Endothelial cell (in vitro differentiated cells): Measurements from ENCODE around the gene TP53RK. TPM values are rescaled to one million over a fixed set of nuclear protein-coding genes. Genes with fewer than 3 reads are reported as not detected.

ENCODE experiments used
- DNase-seq: peaks from one replicate; pipeline ENCODE4 v3.0.0; 2021; ENCODE audit warnings: low spot score
- H3K27ac Mint-ChIP-seq: one replicate; pipeline ENCODE4 v1.8.0; 2021; ENCODE audit warnings: mixed read lengths, inconsistent platforms; ENCODE audit not compliant: unreplicated experiment
- H3K27me3 Mint-ChIP-seq: one replicate; pipeline ENCODE4 v1.8.0; 2021; ENCODE audit warnings: mild to moderate bottlenecking, moderate library complexity, mixed read lengths, inconsistent platforms; ENCODE audit not compliant: unreplicated experiment
- H3K36me3 Mint-ChIP-seq: one replicate; pipeline ENCODE4 v1.8.0; 2021; ENCODE audit warnings: mild to moderate bottlenecking, low read depth, mixed read lengths, inconsistent platforms; ENCODE audit not compliant: unreplicated experiment
- H3K4me1 Mint-ChIP-seq: one replicate; pipeline ENCODE4 v1.8.0; 2021; ENCODE audit warnings: mild to moderate bottlenecking, mixed read lengths, inconsistent platforms; ENCODE audit not compliant: unreplicated experiment
- H3K4me3 Mint-ChIP-seq: one replicate; pipeline ENCODE4 v1.8.0; 2021; ENCODE audit warnings: mild to moderate bottlenecking, mixed read lengths, inconsistent platforms; ENCODE audit not compliant: unreplicated experiment
- H3K9me3 Mint-ChIP-seq: one replicate; pipeline ENCODE4 v1.8.0; 2021; ENCODE audit warnings: mixed read lengths, inconsistent platforms; ENCODE audit not compliant: unreplicated experiment
- total RNA-seq: library from RNA; stranded (reverse); fragmentation: NEBNext Ultra II Directional; extraction: Animal tissue kit (Norgen Biotek cat#: 25700); gene quantifications from one replicate; pipeline ENCODE4 v1.2.1, GENCODE V29; 2021; ENCODE audit not compliant: unreplicated experiment
- TF ChIP-seq, protein P1 (sequence below): fragments of 200-600 bp; sonication (generic); IDR thresholded peaks from one replicate; pipeline ENCODE4 v1.5.0; 2021; ENCODE audit warnings: antibody characterized with exemption; ENCODE audit not compliant: unreplicated experiment

TP53RK gene
- total RNA-seq, 1 donor from 2014 or later = 10.2 TPM

DNA sequence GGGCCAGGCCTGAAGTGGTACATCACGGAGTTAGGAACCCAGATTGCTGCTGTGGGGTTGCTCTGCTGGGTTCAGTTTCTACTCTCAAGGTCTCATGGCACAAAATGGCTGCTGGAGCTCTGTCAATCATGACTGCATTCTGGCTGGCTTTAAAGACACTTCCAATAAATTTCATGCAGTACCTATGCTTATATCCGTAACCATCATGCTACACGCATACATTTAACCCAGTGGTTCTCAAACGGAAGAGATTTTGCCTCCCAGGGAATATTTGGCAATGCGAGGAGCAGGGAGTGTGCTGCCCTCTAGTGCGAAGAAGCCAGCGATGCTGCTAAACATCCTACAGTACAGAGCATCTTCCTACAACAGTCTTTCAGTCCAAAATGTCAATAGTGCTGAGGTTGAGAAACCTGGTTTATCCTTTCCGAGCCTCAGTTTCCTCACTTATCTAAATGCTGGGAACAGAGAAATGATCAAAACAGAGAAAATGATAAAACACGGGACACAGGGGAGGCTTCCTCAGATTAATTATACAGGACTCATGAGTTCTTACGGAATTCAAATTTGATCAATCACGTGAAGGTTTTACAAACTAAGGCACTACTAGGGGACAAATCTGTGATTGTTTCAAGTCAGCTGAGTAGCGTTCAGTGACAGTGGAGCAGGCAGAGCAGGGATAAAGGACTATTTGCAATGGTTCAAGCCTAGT, 10.6 kb upstream of the TP53RK start:
- TF ChIP-seq, protein P1, sequence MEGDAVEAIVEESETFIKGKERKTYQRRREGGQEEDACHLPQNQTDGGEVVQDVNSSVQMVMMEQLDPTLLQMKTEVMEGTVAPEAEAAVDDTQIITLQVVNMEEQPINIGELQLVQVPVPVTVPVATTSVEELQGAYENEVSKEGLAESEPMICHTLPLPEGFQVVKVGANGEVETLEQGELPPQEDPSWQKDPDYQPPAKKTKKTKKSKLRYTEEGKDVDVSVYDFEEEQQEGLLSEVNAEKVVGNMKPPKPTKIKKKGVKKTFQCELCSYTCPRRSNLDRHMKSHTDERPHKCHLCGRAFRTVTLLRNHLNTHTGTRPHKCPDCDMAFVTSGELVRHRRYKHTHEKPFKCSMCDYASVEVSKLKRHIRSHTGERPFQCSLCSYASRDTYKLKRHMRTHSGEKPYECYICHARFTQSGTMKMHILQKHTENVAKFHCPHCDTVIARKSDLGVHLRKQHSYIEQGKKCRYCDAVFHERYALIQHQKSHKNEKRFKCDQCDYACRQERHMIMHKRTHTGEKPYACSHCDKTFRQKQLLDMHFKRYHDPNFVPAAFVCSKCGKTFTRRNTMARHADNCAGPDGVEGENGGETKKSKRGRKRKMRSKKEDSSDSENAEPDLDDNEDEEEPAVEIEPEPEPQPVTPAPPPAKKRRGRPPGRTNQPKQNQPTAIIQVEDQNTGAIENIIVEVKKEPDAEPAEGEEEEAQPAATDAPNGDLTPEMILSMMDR = no peak
- no peak for DNase-seq
- Mint-ChIP-seq H3K9me3 (no peaks in the 10 kb centered on the region), H3K27ac (no peak overlapping the region), H3K36me3 (no peaks in the 10 kb centered on the region), H3K4me1 (no peaks in the 10 kb centered on the region), H3K27me3 (peaks cover 1% of the 10 kb centered on the region), H3K4me3 (no peak overlapping the region)

DNA sequence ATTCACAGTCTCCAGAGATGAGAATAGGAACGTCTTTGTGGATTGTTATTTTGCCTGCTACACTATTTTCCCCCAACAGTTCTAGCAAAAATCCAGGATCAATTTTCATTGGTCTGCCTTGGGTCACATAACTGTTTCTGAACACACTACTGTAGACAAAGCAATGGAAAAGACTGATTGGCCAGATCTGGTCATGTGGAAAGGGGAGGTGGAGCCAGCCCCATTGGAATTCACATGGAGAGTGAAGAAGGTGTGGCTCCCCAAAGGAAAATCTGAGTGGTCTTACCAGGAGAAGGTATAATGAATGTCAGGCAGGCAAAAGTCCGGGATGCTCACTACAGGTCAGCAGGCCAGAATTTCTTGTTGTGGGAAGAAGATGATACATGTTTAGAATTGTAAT, 9.5 kb upstream of the TP53RK start:
- TF ChIP-seq, protein P1 = no peak
- no peaks in the 10 kb centered on the region for H3K9me3 Mint-ChIP-seq
- no peaks in the 10 kb centered on the region for H3K36me3 Mint-ChIP-seq
- H3K4me1 Mint-ChIP-seq = peaks cover 4% of the 10 kb centered on the region
- H3K27me3 Mint-ChIP-seq = peaks cover 3% of the 10 kb centered on the region
- no peak overlapping the region for H3K4me3 Mint-ChIP-seq
- DNase-seq = no peak
- H3K27ac Mint-ChIP-seq = no peak overlapping the region

DNA sequence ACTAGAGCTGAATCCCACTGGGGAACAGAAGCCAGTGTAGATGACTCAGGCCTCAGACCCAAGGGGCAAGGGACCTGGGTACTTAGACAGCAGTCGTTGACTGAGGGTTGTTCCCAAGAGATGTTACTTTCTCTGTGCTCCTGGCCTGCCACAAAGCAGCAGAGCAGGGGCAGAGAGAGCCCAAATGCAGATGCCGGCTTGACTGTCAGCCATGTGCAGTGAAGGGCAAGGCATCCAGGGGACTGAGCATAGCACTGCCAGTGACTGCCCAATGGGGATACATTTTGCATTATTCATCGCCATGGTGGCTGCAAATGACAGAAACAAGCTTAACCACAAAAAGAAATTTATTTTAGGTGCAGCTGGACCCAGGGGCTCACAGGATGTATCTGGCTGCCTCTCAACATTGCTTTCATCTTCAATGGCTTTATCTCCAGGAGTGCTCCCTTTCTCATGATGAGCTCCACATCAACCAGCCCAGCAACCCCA, 7.6 kb upstream of the TP53RK start:
- Mint-ChIP-seq H3K4me1 (peaks cover 4% of the 10 kb centered on the region), H3K27me3 (peaks cover 2% of the 10 kb centered on the region), H3K4me3 (no peak overlapping the region)

DNA sequence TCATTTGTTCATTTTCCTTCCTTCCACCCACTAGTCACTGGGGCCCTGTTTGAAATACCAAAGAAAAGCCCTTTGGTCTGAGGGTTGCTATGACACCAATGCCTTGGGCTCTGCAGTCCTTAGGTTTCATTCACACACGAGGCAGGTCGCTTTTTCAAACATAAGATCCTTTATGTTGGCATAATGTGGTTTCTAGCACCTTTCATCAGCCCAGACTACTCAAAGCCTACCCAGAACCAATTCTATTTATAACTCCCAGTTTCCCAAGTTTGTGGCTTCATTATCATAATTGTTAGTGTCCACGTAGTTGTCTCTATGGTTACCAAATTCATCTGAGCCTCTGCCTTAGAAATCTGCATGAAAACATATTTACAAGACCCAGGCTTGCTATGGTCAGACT, 6.6 kb upstream of the TP53RK start:
- H3K27ac Mint-ChIP-seq = no peak overlapping the region
- H3K27me3 Mint-ChIP-seq = peaks cover 2% of the 10 kb centered on the region
- no peak for DNase-seq
- H3K4me3 Mint-ChIP-seq = no peak overlapping the region
- no peaks in the 10 kb centered on the region for H3K36me3 Mint-ChIP-seq
- peaks cover 4% of the 10 kb centered on the region for H3K4me1 Mint-ChIP-seq
- no peaks in the 10 kb centered on the region for H3K9me3 Mint-ChIP-seq
- TF ChIP-seq, protein P1 = no peak

More for the DNA sequence above, 7.6 kb upstream of the TP53RK start:
- TF ChIP-seq, protein P1 = no peak
- no peak for DNase-seq
- no peaks in the 10 kb centered on the region for H3K36me3 Mint-ChIP-seq
- H3K27ac Mint-ChIP-seq = no peak overlapping the region
- no peaks in the 10 kb centered on the region for H3K9me3 Mint-ChIP-seq

DNA sequence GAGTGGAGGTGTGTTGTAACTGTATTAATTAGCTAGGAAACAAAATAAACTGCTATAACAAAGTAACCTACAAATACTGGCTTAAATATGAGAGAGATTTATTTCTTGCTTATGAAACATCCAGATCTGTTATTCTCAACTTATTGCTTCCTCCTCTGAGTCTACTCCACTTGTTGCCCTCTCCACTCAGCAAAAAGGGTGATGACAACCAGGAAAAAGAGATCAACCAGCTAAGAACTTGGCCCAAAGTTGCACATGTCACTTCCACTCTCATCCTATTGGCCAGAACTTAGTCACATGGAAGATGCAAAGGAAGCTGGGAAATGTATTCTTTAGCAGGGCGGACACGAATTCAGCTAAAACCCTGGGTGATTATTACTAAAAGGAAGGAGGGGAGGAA, 5.2 kb upstream of the TP53RK start:
- H3K27ac Mint-ChIP-seq = peak overlapping the region; percentile 6
- peaks cover 2% of the 10 kb centered on the region for H3K27me3 Mint-ChIP-seq
- DNase-seq = no peak
- H3K9me3 Mint-ChIP-seq = no peaks in the 10 kb centered on the region
- TF ChIP-seq, protein P1 = no peak
- H3K4me1 Mint-ChIP-seq = peaks cover 7% of the 10 kb centered on the region
- H3K4me3 Mint-ChIP-seq = no peak overlapping the region
- no peaks in the 10 kb centered on the region for H3K36me3 Mint-ChIP-seq
